GM12873 (cell line): ENCODE results near the gene BIN2.

ENCODE experiments used
- TF ChIP-seq, protein P1 (sequence below): IDR thresholded peaks from 2 replicates; pipeline ENCODE4 v1.5.1; 2012; ENCODE audit warnings: low read depth, mild to moderate bottlenecking, moderate library complexity, low read length, control low read depth; ENCODE audit not compliant: insufficient read depth; ENCODE audit errors: missing control alignments

Gene BIN2

DNA sequence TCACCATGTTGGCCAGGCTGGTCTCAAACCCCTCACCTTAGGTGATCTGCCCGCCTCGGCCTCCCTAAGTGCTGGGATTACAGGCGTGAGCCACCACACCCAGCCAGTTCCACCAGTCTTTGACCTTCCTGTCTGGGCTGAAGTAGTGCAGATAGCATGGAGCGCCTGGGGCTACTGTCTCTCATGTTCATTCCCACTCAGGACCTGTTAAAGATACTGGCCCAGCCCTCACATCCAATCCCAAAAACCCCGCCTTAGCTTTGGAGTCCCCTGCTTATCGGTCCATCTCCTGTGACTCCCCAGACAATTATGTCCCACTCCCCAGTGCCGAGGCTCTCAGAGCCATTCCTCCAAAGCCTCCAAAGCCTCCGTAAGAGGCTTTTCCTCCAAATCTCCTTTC lies 34.5 kb upstream of the BIN2 start:
- TF ChIP-seq, protein P1, sequence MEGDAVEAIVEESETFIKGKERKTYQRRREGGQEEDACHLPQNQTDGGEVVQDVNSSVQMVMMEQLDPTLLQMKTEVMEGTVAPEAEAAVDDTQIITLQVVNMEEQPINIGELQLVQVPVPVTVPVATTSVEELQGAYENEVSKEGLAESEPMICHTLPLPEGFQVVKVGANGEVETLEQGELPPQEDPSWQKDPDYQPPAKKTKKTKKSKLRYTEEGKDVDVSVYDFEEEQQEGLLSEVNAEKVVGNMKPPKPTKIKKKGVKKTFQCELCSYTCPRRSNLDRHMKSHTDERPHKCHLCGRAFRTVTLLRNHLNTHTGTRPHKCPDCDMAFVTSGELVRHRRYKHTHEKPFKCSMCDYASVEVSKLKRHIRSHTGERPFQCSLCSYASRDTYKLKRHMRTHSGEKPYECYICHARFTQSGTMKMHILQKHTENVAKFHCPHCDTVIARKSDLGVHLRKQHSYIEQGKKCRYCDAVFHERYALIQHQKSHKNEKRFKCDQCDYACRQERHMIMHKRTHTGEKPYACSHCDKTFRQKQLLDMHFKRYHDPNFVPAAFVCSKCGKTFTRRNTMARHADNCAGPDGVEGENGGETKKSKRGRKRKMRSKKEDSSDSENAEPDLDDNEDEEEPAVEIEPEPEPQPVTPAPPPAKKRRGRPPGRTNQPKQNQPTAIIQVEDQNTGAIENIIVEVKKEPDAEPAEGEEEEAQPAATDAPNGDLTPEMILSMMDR = no peak

DNA sequence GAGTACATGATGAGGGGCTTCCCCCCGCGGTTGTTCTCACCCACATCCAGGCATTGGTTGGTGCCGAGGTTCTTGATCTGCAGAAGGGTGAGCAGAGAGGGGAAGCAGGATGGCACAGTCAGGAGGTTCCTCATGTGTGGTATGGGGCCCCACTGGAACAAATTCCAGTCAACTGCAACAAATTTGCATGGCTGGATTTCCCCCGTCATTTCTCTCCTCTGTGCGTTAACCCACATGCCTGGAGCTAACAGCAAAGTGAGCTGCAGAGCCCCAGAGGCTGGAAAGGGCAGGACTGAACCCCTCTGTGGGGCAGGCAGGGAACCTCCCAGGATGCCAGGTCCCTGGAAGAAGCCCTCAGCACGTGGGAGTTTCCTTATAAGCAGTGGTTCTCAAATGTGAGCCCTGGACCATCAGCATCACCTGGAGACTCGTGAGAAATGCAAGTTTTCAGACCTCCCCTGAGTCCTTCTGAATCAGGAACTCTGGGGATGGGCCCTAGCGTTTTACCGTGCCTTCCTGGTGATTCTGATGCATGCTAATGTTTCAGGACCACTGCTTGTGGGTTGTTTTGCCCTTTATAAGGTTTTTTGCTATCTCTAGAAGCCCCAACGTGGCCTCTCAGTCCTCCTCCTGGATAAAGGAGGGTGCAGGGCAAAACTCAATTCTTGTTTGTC lies 33.5 kb upstream of the BIN2 start:
- TF ChIP-seq, protein P1 = no peak

DNA sequence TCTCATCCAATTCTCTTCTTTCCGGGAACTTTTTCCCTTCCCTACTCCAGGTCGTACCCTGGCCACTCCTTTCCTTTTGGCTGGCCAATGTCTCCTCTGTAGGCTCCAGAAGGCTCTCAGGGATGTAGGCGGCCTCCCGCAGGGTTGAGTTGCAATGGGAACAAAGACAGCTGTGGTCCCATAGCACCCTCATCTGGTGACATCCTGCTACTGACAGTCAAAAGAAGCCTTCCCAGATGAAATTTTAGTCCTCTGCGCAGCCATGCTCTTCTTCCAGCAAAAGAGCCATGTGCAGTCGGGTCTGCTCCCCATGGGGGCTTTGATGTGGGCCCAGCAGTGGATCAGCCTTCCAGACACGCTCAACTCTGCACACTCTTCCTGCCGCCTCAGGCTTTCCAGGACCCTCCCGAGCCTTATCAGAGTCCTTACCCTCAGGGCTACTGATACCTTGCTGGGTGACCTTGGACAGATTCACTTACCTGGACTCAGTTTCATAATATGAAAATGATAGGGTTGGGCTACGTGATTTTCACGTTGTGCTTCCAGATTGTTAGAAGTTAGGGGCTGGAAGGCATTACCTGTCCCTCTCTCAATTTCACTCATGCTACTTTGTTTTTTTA lies 28.0 kb upstream of the BIN2 start:
- TF ChIP-seq, protein P1 = peak; percentile 82

DNA sequence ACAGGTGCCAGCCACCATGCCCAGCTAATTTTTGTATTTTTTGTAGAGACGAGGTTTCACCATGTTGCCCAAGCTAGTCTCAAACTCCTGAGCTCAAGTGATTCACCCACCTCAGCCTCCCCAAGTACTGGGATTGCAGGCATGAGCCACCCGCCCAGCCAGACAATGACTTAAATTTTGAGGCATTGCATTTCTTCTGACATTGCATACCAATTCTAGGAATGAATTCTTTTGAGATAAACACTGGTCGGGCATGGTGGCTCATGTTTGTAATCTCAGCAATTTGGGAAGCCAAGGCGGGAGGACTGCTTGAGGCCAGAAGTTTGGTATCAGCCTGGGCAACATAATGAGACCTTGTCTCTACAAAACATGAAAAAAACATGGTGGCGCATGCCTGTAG lies 25.1 kb upstream of the BIN2 start:
- TF ChIP-seq, protein P1 = no peak

DNA sequence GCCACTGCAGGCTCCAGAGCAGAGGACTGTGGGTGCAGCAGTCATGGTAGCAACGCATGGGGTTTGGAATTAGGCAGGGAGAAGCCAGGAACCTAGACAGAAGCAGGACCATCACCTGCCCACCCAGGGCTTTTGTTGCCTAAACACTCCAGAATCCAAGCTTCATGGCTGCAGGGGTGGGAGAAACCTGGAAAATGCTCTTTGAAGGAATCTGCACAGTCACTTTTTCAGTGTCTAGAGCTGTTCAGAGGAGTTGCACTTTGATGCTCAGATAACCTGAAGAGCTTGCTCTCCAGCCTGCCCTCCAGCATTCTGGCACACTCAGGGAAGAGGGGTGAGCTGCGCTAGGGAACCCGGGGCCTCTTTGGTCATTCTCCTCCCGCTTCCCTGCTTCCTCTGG lies 24.1 kb upstream of the BIN2 start:
- TF ChIP-seq, protein P1 = no peak

DNA sequence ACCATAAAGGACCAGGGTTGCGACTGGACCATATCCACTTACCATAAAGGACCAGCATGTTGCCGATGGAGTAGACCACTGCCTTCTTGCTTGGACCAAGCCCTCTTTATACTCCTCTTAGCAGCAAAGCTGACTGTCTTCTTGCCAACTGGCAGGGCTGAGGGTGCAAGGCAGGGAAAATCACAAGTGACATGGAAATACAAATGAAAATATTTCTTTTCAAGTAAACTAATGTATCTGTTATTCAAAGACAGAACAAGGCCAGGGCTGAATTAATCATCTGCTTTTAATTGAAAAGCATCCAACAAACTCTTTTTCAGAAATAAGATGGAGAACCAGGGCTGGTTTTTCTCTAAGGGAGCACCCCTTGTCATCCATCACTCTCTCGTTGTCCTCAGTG lies 22.6 kb upstream of the BIN2 start, which contains the start of gene CELA1:
CELA1 (minus strand) TSS at position 99 of the 400 bp plus-strand sequence; CDS start at position 58, 41 bp downstream.
- TF ChIP-seq, protein P1 = no peak

DNA sequence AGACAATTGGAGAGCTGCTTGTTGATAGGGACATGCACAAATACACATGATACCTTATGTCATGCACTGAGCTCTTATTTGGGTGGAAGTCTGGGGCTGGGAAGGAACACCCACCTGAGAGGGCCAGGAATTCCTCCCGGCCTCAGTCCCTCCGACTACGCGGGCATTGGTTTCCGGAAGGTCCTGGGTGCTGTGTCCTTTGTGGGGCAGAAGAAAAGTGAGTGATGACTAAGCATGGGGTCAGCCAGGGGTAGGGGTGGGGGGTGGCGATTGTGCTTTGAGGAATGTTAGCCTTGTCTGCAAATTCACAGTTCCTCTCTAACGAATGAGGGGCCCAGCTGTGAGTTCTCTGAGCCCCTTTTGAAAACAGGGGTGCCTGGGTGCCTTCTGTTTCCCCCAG lies 21.7 kb upstream of the BIN2 start:
- TF ChIP-seq, protein P1 = no peak
